Measurements from ENCODE around the gene PON3.
"Not testable (repeated sequence)": the region's sequence is repeated elsewhere in the genome, so short reads cannot be mapped to it uniquely, and the experiment has no call there.

Gene PON3

DNA sequence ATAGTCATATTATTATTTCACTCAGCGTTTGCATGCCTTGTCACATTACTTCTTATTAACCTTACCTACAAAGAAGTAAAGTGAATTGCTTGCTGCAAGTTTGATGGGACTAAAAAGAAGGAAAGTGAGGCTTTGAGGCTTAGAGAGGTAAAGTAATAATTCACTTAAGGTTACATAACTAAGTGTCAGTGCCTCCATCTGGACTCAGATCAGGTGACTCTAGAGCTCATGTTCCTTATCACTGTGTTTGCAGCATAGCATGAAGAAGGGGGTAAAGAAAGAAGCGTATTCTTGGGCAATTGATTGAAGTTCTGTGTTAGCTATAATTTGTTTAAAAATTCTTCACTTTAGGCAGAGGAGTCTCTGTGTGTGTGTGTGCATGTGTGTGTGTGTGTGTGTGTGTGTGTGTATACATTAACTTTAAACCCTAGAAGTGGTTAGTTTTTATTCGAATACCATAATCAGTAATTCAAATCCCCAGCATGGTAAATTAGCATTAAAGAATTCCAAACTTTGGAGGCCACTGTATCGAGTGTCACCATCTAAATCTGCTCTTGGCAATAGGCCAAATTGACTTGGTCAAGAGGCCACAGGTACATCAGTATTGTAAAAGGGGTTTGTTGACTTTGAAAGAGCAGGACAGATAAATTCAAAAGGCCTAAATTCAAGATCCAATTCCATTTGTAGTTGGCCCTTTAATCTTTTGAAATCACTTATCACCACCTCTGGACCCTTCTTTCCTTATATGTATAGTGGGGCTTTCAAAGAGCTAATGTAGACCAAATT, 2.2 kb upstream of the PON3 start:
- TF ChIP-seq CTCF (IDR thresholded peaks at IDR 0.05; ENCODE audit: control insufficient read depth, extremely low read depth, insufficient read depth) = no peak
- H3K4me3 ChIP-seq (ENCODE audit: low read depth, low read length) = no peak overlapping the region
- DNase-seq (ENCODE audit: low read depth) = no peak

GRCh38 chr7:95397381-95397780, 1.2 kb upstream of the PON3 start:
- no peak for DNase-seq (ENCODE audit: low read depth)
- no peak overlapping the region for H3K4me3 ChIP-seq (ENCODE audit: low read depth, low read length)
- no peak for TF ChIP-seq CTCF (IDR thresholded peaks at IDR 0.05; ENCODE audit: control insufficient read depth, extremely low read depth, insufficient read depth)

DNA sequence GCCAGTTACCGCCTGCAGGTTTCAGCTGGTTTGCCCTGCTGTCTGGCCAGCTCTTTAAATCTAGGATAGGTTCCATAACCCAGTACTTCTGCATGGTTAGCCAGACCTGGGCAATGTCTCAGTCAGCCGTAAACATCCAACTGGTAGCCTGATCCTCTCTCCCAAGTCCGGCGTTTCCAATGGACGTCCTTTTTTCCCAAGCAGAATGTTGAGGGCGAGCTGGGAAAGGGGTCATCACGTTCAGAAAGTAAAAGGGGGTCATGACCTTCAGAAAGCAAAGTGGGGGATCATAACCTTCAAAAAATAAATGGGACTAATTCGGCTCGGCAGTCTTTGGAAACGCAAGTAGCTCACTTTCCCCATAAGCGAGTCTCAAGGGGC, 430 bp downstream of the PON3 start:
- DNase-seq (ENCODE audit: low read depth) = no peak

GRCh38 chr7:95394370-95394769, 1.8 kb downstream of the PON3 start:
- no peak for DNase-seq (ENCODE audit: low read depth)
- H3K4me3 ChIP-seq (ENCODE audit: low read depth, low read length) = no peak overlapping the region
- TF ChIP-seq CTCF (IDR thresholded peaks at IDR 0.05; ENCODE audit: control insufficient read depth, extremely low read depth, insufficient read depth) = no peak

More for the DNA sequence above, 430 bp downstream of the PON3 start:
- TF ChIP-seq CTCF (IDR thresholded peaks at IDR 0.05; ENCODE audit: control insufficient read depth, extremely low read depth, insufficient read depth) = no peak
- no peak overlapping the region for H3K4me3 ChIP-seq (ENCODE audit: low read depth, low read length)

GRCh38 chr7:95391761-95392160, 4.4 kb downstream of the PON3 start:
- H3K4me3 ChIP-seq (ENCODE audit: low read depth, low read length) = no peak overlapping the region
- DNase-seq (ENCODE audit: low read depth) = no peak
- no peak for TF ChIP-seq CTCF (IDR thresholded peaks at IDR 0.05; ENCODE audit: control insufficient read depth, extremely low read depth, insufficient read depth)

- no peak for DNase-seq (ENCODE audit: low read depth)
- TF ChIP-seq CTCF (IDR thresholded peaks at IDR 0.05; ENCODE audit: control insufficient read depth, extremely low read depth, insufficient read depth) = no peak
These were observed 6.7 kb downstream of the PON3 start for GRCh38 chr7:95389516-95389915.

DNA sequence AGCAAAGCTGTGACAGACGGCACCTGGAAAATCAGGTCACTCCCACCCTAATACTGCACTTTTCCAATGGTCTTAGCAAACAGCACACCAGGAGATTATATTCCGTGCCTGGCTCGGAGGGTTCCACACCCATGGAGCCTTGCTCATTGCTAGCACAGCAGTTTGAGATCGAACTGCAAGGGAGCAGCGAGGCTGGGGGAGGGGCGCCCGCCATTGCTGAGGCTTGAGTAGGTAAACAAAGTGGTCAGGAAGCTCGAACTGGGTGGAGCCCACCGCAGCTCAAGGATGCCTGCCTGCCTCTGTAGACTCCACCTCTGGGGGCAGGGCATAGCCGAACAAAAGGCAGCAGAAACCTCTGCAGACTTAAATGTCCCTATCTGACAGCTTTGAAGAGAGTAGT, 16.7 kb downstream of the PON3 start:
- DNase-seq (ENCODE audit: low read depth); H3K4me3 ChIP-seq (ENCODE audit: low read depth, low read length): not testable (repeated sequence)

More at GRCh38 chr7:95389516-95389915, 6.7 kb downstream of the PON3 start:
- H3K4me3 ChIP-seq (ENCODE audit: low read depth, low read length) = no peak overlapping the region

Measured in LNCaP clone FGC (cell line).